MM.1S (cell line): Measurements from ENCODE around the gene SMAD3.

Source experiments
- DNase-seq: peaks from one replicate; pipeline ENCODE4 v3.0.0-alpha.2; 2015
- H2AFZ ChIP-seq: fragments of 300-600 bp; sonication (generic); 2 replicates; pipeline ENCODE4 v1.6.0; 2016; ENCODE audit warnings: antibody characterized with exemption, low read length
- H3F3A ChIP-seq: fragments of 300-600 bp; sonication (generic); 2 replicates; pipeline ENCODE4 v1.6.1; 2016; ENCODE audit warnings: mild to moderate bottlenecking, antibody characterized with exemption, low read length, moderate library complexity, mixed read lengths; ENCODE audit not compliant: insufficient read depth
- H3K27ac ChIP-seq: fragments of 300-600 bp; sonication (generic); 2 replicates; pipeline ENCODE4 v1.5.1; 2016; ENCODE audit warnings: mild to moderate bottlenecking, low read length
- H3K27me3 ChIP-seq: fragments of 300-600 bp; sonication (generic); replicated peaks from 2 replicates; pipeline ENCODE4 v1.6.0; 2016; ENCODE audit warnings: low read length; ENCODE audit not compliant: insufficient read depth
- H3K36me3 ChIP-seq: fragments of 300-600 bp; sonication (generic); replicated peaks from 2 replicates; pipeline ENCODE4 v1.6.1; 2016; ENCODE audit warnings: mild to moderate bottlenecking, low read length, mixed read lengths; ENCODE audit not compliant: insufficient read depth
- H3K4me1 ChIP-seq: fragments of 300-600 bp; sonication (generic); 2 replicates; pipeline ENCODE4 v1.6.1; 2016; ENCODE audit warnings: low read length, mixed read lengths
- H3K4me2 ChIP-seq: fragments of 300-600 bp; sonication (generic); 2 replicates; pipeline ENCODE4 v1.6.0; 2016; ENCODE audit warnings: low read depth, low read length
- H3K4me3 ChIP-seq: fragments of 300-600 bp; sonication (generic); 2 replicates; pipeline ENCODE4 v1.5.1; 2016; ENCODE audit warnings: low read length, mixed read lengths
- H3K79me2 ChIP-seq: fragments of 300-600 bp; sonication (generic); 2 replicates; pipeline ENCODE4 v1.6.1; 2016; ENCODE audit warnings: mixed run types, low read length, mixed read lengths
- H3K9ac ChIP-seq: fragments of 300-600 bp; sonication (generic); 2 replicates; pipeline ENCODE4 v1.6.1; 2016; ENCODE audit warnings: low read length, mixed read lengths
- H3K9me2 ChIP-seq: fragments of 300-600 bp; sonication (generic); replicated peaks from 2 replicates; pipeline ENCODE4 v1.6.1; 2016; ENCODE audit warnings: mild to moderate bottlenecking, low read length, mixed read lengths; ENCODE audit not compliant: insufficient read depth
- H3K9me3 ChIP-seq: fragments of 300-600 bp; sonication (generic); replicated peaks from 2 replicates; pipeline ENCODE4 v1.6.1; 2016; ENCODE audit warnings: mild to moderate bottlenecking, low read length, mixed read lengths; ENCODE audit not compliant: insufficient read depth
- H4K20me1 ChIP-seq: fragments of 300-600 bp; sonication (generic); 2 replicates; pipeline ENCODE4 v1.6.1; 2016; ENCODE audit warnings: mild to moderate bottlenecking, low read length, moderate library complexity, mixed read lengths; ENCODE audit not compliant: insufficient read depth
- CTCF ChIP-seq: fragments of 300-600 bp; sonication (generic); IDR thresholded peaks from 2 replicates; pipeline ENCODE4 v1.5.1; 2016; ENCODE audit warnings: antibody characterized with exemption, low read length, mixed read lengths
- EZH2 ChIP-seq: fragments of 300-600 bp; sonication (generic); optimal IDR thresholded peaks from 2 replicates; pipeline ENCODE3; 2017; ENCODE audit warnings: low read depth, mild to moderate bottlenecking, antibody characterized with exemption, low read length, mixed read lengths
- EZH2phosphoT487 ChIP-seq: fragments of 300-600 bp; sonication (generic); IDR thresholded peaks from 2 replicates; pipeline ENCODE4 v1.6.1; 2018; ENCODE audit warnings: antibody characterized with exemption, low read length

Gene SMAD3

GRCh38 chr15:67039384-67040075, 25.9 kb upstream of the SMAD3 start:
- DNase-seq = no peak
- Histone ChIP-seq H3K4me2 (no peak overlapping the region), H4K20me1 (no peaks in the 10 kb centered on the region)

GRCh38 chr15:67040277-67040676, 25.1 kb upstream of the SMAD3 start:
- Histone ChIP-seq H3K27ac (no peak overlapping the region), H3K4me2 (no peak overlapping the region), H2AFZ (no peak overlapping the region), H3K9me2 (no peaks in the 10 kb centered on the region), H3F3A (no peaks in the 10 kb centered on the region), H4K20me1 (no peaks in the 10 kb centered on the region), H3K79me2 (no peaks in the 10 kb centered on the region), H3K9ac (no peak overlapping the region), H3K4me3 (no peak overlapping the region), H3K9me3 (no peaks in the 10 kb centered on the region), H3K27me3 (no peaks in the 10 kb centered on the region), H3K4me1 (0 out of 2 replicates have a peak, but pooled peaks cover 7% of the 10 kb centered on the region), H3K36me3 (no peaks in the 10 kb centered on the region)
- TF ChIP-seq CTCF = no peak
- no peak for TF ChIP-seq EZH2
- no peak for TF ChIP-seq EZH2phosphoT487
- DNase-seq = no peak

More at GRCh38 chr15:67039384-67040075, 25.9 kb upstream of the SMAD3 start:
- H3K4me3 ChIP-seq = no peak overlapping the region
- H3F3A ChIP-seq = no peaks in the 10 kb centered on the region
- 0 out of 2 replicates have a peak, but pooled peaks cover 7% of the 10 kb centered on the region for H3K4me1 ChIP-seq
- no peaks in the 10 kb centered on the region for H3K27me3 ChIP-seq
- H3K9me2 ChIP-seq = no peaks in the 10 kb centered on the region
- H3K9me3 ChIP-seq = no peaks in the 10 kb centered on the region
- no peak overlapping the region for H2AFZ ChIP-seq
- no peaks in the 10 kb centered on the region for H3K36me3 ChIP-seq
- H3K27ac ChIP-seq = no peak overlapping the region
- H3K79me2 ChIP-seq = no peaks in the 10 kb centered on the region
- TF ChIP-seq CTCF (no peak), EZH2 (no peak), EZH2phosphoT487 (no peak)
- H3K9ac ChIP-seq = no peak overlapping the region

GRCh38 chr15:67042551-67043142, 22.8 kb upstream of the SMAD3 start:
- H3K36me3 ChIP-seq = no peaks in the 10 kb centered on the region
- H3K9me2 ChIP-seq = no peaks in the 10 kb centered on the region
- H4K20me1 ChIP-seq = no peaks in the 10 kb centered on the region
- H2AFZ ChIP-seq = no peak overlapping the region
- 0 out of 2 replicates have a peak, but pooled peaks cover 3% of the 10 kb centered on the region for H3K4me1 ChIP-seq
- no peak overlapping the region for H3K4me2 ChIP-seq
- no peaks in the 10 kb centered on the region for H3K9me3 ChIP-seq
- no peak overlapping the region for H3K27ac ChIP-seq
- H3K4me3 ChIP-seq = no peak overlapping the region
- H3K27me3 ChIP-seq = no peaks in the 10 kb centered on the region
- no peak for TF ChIP-seq CTCF
- TF ChIP-seq EZH2phosphoT487 = no peak
- no peak for TF ChIP-seq EZH2
- no peaks in the 10 kb centered on the region for H3F3A ChIP-seq
- H3K9ac ChIP-seq = no peak overlapping the region
- no peaks in the 10 kb centered on the region for H3K79me2 ChIP-seq
- DNase-seq = no peak
